HepG2 (cell line): Measurements from ENCODE around the gene DPH7. TPM values are rescaled to one million over a fixed set of nuclear protein-coding genes. Genes with fewer than 3 reads are reported as not detected.
"Not testable (repeated sequence)": the region's sequence is repeated elsewhere in the genome, so short reads cannot be mapped to it uniquely, and the experiment has no call there.

Source experiments
- ATAC-seq: fragments of 200-7000 bp; cut with Tn5 transposase; 3 replicates; pipeline ENCODE4 v1.9.1; 2020; ENCODE audit warnings: mild to moderate bottlenecking, moderate library complexity
- BruUV-seq: library from RNA; stranded (reverse); fragments of 400-500 nt; replicated peaks from 2 replicates; lab custom pipeline; 2021; lab: Mats Ljungman, UMichigan
- CTCF ChIA-PET: fragments of 300-600 bp; formaldehyde crosslinking; extraction: SDS; loops from one replicate; lab custom pipeline; 2021; ENCODE audit warnings: low total read pairs, inconsistent platforms, low intra/inter-chr PET ratio; lab: Yijun Ruan, JAX
- POLR2A ChIA-PET: fragments of 350-600 bp; sonication (Branson Sonifier 250); formaldehyde crosslinking; loops from one replicate; lab custom pipeline; 2020; ENCODE audit warnings: antibody characterized with exemption, inconsistent platforms; lab: Yijun Ruan, JAX
- DNase-seq: peaks from one replicate; pipeline ENCODE4 v3.0.0-alpha.2; 2015; ENCODE audit warnings: low spot score
- FAIRE-seq: peaks from 3 replicates; lab custom pipeline; 2011; peaks lifted over from hg19 to GRCh38; lab: Jason Lieb, UNC
- H2AFZ ChIP-seq: one replicate; pipeline ENCODE4 v1.6.1; 2011; ENCODE audit warnings: low read length, inconsistent platforms
- H3K27ac ChIP-seq: fragments of 300-600 bp; 3 replicates; pipeline ENCODE4 v1.8.0; 2011; ENCODE audit warnings: mixed run types, mild to moderate bottlenecking, mixed read lengths, low read length, inconsistent platforms; ENCODE audit not compliant: insufficient read depth; ENCODE audit errors: extremely low read length
- H3K27me3 ChIP-seq, 2 experiments: fragments of 200-600 bp in 1 of 2; 2 replicates in 1 of 2; 3 replicates in 1 of 2; pipeline versions ENCODE4 v1.6.0 to v1.8.0; 2011; ENCODE audit warnings: low read length in 2 of 2, mild to moderate bottlenecking in 2 of 2, moderate library complexity in 2 of 2, inconsistent platforms in 1 of 2; ENCODE audit not compliant: insufficient read depth in 2 of 2, control insufficient read depth in 1 of 2
- H3K36me3 ChIP-seq, 2 experiments: fragments of 200-600 bp in 1 of 2; replicated peaks in 1 of 2; 2 replicates in 1 of 2; 3 replicates in 1 of 2; pipeline versions ENCODE4 v1.5.1 to v1.8.0; 2011; ENCODE audit warnings: low read length in 2 of 2, inconsistent platforms in 1 of 2; ENCODE audit not compliant: insufficient read depth in 2 of 2, control insufficient read depth in 1 of 2
- H3K4me1 ChIP-seq: 2 replicates; pipeline ENCODE4 v1.5.1; 2012; ENCODE audit warnings: low read length, inconsistent platforms; ENCODE audit not compliant: insufficient read depth
- H3K4me2 ChIP-seq: 2 replicates; pipeline ENCODE4 v1.6.0; 2011; ENCODE audit warnings: low read depth, low read length, inconsistent platforms
- H3K4me3 ChIP-seq, 3 experiments: fragments of 200-600 bp in 1 of 3; sonication (generic), shearing (Covaris generic) in 1 of 3; replicated peaks in 1 of 3; 2 replicates each; pipeline ENCODE4 v1.5.1; 2011 to 2016; ENCODE audit warnings: low read length in 3 of 3, inconsistent platforms in 2 of 3, low read depth in 2 of 3, mild to moderate bottlenecking in 2 of 3, control low read depth in 1 of 3, mixed read lengths in 1 of 3; ENCODE audit not compliant: insufficient read depth in 1 of 3
- H3K79me2 ChIP-seq: one replicate; pipeline ENCODE4 v1.6.1; 2011; ENCODE audit warnings: low read length, inconsistent platforms; ENCODE audit not compliant: insufficient read depth
- H3K9ac ChIP-seq: 2 replicates; pipeline ENCODE4 v1.6.0; 2011; ENCODE audit warnings: mild to moderate bottlenecking, low read depth, low read length, inconsistent platforms; ENCODE audit not compliant: insufficient read depth
- H3K9me3 ChIP-seq: 2 replicates; pipeline ENCODE4 v1.5.1; 2012; ENCODE audit warnings: mild to moderate bottlenecking, low read length
- H4K20me1 ChIP-seq: 2 replicates; pipeline ENCODE4 v1.6.0; 2011; ENCODE audit warnings: inconsistent platforms, mild to moderate bottlenecking, low read length, moderate library complexity; ENCODE audit not compliant: insufficient read depth
- DZIP1 ChIP-seq: sonication (generic); formaldehyde crosslinking; IDR thresholded peaks from 2 replicates; pipeline ENCODE4 v1.5.0; 2020; ENCODE audit warnings: mild to moderate bottlenecking, missing genetic modification reagents
- WGBS: methylation state at CpG from one replicate; pipeline ENCODE4 v1.1.6; 2017; ENCODE audit warnings: low lambda C conversion rate; 5-methylcytosine and 5-hydroxymethylcytosine counted together
- in situ Hi-C: cut with HindIII; loops from 2 replicates; pipeline ENCODE4 v1.10.0; 2017; ENCODE audit warnings: low pct_unique_long_range_greater_than_20kb; ENCODE audit not compliant: extremely low pct_ligation_motif_present
- intact Hi-C: fragments of 100-400 bp; cut with micrococcal nuclease; formaldehyde crosslinking; loops from one replicate; pipeline ENCODE4 v1.10.0; 2022; ENCODE audit not compliant: unreplicated experiment
- polyA plus RNA-seq, 8 experiments: library from polyadenylated mRNA; depleted of rRNA in 3 of 8; stranded (reverse) in 7 of 8; unstranded in 1 of 8; fragments of >200 nt; fragmentation: Illumina TruSeq in 4 of 8; extraction: Trizol in 4 of 8; gene quantifications; 2 replicates each; pipeline versions ENCODE4 v1.2.1 to v1.2.3, GENCODE V29; 2011 to 2016; ENCODE audit warnings: low read depth in 4 of 8, missing spikeins in 1 of 8, mixed read lengths in 1 of 8; ENCODE audit not compliant: insufficient read depth in 1 of 8
- total RNA-seq, 5 experiments: library from RNA; depleted of rRNA; stranded (reverse); fragments of >200 nt; fragmentation: Illumina TruSeq; extraction: Trizol; gene quantifications; 2 replicates each; pipeline ENCODE4 v1.2.3, GENCODE V29; 2016; ENCODE audit warnings: low read depth in 1 of 5

The DPH7 gene
- total and polyA plus RNA-seq, 2 of the 13 experiments (the other 11 are each of a cell fraction or from before 2014, with no cell fraction given), result 27.6 to 31.6 TPM

GRCh38 chr9:137514691-137515337 is 63.9 kb downstream of the DPH7 start (continued):
- TF ChIP-seq DZIP1, result no peak

- H3K4me3 ChIP-seq, ATAC-seq, POLR2A ChIA-PET, BruUV-seq, CTCF ChIA-PET, in situ Hi-C loops, H4K20me1 ChIP-seq, H3K27me3 ChIP-seq, H3K4me2 ChIP-seq, H3K9ac ChIP-seq, H3K79me2 ChIP-seq, H3K36me3 ChIP-seq, FAIRE-seq, DNase-seq, H3K27ac ChIP-seq, intact Hi-C loops, H3K9me3 ChIP-seq, H2AFZ ChIP-seq, H3K4me1 ChIP-seq: not testable (repeated sequence)
- 58% methylated on average over 3 of the region's 42 CpGs for WGBS
Observed at GRCh38 chr9:137513801-137514570, 64.7 kb downstream of the DPH7 start.

- H3K79me2 ChIP-seq, DNase-seq, H3K27me3 ChIP-seq, H3K4me2 ChIP-seq, H3K9ac ChIP-seq, H3K4me1 ChIP-seq, BruUV-seq, ATAC-seq, CTCF ChIA-PET, in situ Hi-C loops, FAIRE-seq, intact Hi-C loops, H2AFZ ChIP-seq, H3K4me3 ChIP-seq, H3K36me3 ChIP-seq, H3K27ac ChIP-seq, H4K20me1 ChIP-seq, POLR2A ChIA-PET, H3K9me3 ChIP-seq: not testable (repeated sequence)
- WGBS, result 67% methylated on average over 5 of the region's 5 CpGs
Observed at GRCh38 chr9:137513136-137513535, 65.6 kb downstream of the DPH7 start.
